Fibroblast of mammary gland (primary cell): ENCODE data around the gene MOB3A.

Source experiments
- DNase-seq: peaks from one replicate; pipeline ENCODE4 v3.0.0-alpha.2; 2010; ENCODE audit warnings: low read depth
- H3K4me3 ChIP-seq: 2 replicates; pipeline ENCODE4 v1.5.1; 2011; ENCODE audit warnings: low read depth, mild to moderate bottlenecking, low read length, moderate library complexity; ENCODE audit not compliant: control insufficient read depth
- TF ChIP-seq, protein P1 (sequence below): conservative IDR thresholded peaks from 2 replicates; pipeline ENCODE4 v1.5.1; 2011; ENCODE audit warnings: low read depth, low read length, inconsistent platforms; ENCODE audit not compliant: control insufficient read depth, insufficient read depth

MOB3A gene

DNA sequence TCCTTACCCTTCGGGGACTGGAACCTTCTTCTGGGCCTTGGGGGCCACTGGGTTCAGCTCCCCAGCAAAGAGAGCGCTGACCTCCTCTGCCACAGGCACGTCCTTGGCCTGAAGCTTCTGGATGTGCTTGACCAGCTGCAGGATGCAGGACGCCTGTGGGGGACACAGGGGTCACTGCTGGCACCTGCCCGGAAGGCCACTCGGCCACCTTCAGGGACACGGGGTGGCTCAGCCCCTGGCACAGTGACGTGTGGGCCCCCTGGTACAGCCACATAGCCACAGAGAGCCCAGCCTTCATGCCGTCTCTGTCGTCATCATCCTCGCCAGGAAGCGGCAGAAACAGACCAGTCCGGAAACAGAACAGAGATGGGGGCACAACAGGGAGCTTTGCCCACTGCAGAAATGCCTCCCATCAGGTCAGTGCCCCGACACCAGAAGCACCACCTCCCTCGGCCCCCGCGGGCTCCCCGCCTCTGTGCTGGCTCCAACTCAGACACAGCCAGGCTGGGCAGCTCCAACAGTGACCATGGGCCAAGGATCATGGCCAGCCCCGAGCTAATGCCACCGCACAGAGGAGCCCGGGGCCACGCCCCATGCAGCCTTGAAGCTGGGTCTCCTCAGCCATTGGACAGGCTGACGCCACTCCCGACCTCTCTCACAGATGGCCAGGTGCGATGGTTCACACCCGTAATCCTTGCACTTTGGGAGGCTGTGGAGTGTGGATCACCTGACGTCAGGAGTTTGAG, 21.3 kb upstream of the MOB3A start:
- no peak for DNase-seq
- H3K4me3 ChIP-seq = no peak overlapping the region
- TF ChIP-seq, protein P1, sequence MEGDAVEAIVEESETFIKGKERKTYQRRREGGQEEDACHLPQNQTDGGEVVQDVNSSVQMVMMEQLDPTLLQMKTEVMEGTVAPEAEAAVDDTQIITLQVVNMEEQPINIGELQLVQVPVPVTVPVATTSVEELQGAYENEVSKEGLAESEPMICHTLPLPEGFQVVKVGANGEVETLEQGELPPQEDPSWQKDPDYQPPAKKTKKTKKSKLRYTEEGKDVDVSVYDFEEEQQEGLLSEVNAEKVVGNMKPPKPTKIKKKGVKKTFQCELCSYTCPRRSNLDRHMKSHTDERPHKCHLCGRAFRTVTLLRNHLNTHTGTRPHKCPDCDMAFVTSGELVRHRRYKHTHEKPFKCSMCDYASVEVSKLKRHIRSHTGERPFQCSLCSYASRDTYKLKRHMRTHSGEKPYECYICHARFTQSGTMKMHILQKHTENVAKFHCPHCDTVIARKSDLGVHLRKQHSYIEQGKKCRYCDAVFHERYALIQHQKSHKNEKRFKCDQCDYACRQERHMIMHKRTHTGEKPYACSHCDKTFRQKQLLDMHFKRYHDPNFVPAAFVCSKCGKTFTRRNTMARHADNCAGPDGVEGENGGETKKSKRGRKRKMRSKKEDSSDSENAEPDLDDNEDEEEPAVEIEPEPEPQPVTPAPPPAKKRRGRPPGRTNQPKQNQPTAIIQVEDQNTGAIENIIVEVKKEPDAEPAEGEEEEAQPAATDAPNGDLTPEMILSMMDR = no peak

DNA sequence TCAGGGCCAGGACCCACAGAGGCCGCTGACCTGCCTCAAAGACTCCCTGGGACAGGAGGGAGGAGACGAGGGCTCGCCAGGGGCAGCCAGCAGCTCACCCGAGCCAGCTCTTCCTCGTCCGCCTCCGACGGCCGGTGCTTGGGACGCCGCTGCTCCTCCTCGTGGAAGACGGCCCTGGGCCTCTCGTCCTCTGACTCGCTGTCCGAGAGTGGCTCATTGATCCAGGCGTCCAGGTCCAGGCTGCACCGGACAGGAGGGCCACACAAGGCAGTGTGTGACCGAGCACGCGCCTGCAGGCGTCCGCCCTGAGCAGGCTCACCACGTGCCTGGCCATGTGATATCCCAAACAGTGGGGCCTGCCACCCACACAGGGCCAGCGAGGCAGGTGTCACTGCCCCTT, 20.4 kb upstream of the MOB3A start:
- TF ChIP-seq, protein P1 = no peak
- no peak overlapping the region for H3K4me3 ChIP-seq

DNA sequence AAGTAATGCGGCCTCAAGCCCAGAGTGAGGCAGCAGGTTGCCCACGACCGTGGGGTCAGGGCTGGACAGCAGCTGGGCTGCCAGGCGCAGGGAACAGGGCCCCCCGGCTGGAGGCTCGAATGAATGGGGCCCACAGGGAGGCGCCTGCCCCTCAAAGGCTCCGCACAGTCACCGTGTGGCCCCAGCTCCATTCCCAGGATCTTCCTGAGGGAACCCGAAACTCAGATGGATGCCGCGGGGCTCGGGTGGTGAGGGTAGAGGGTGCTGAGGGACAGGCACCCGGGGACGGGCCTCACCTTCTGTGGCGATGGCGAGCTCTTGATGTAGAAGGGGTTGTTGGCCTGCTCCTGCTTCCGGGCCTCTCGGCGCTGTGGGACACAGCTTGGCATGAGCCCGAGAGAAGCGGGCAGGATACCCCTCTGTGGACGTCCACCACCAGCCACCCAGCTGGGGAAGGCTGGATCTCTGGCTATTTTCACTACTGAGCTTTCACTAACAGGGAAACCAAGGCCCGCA, 19.8 kb upstream of the MOB3A start:
- H3K4me3 ChIP-seq = no peak overlapping the region
- TF ChIP-seq, protein P1 = no peak
- no peak for DNase-seq

More for the DNA sequence above, 20.4 kb upstream of the MOB3A start:
- DNase-seq = no peak

DNA sequence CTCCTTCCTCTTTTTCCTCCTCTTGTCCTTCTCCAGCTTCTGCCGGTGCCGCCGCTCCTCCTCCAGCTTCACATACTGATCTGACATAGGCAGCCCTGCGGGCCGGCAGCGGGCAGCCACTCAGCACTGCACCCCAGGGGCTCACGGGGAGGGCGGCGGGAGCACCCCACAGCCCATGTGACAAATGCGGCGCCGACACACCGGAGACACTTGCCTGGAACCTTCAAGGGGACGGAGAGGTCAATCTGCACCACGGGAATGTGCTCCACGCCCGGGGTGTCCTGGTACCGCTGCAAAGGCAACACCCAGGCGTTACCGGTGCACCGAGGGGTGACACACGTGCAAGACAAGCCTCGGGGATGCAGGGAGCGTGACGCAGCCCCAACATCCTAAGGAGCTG, 19.2 kb upstream of the MOB3A start:
- DNase-seq = no peak
- TF ChIP-seq, protein P1 = no peak
- H3K4me3 ChIP-seq = no peak overlapping the region

DNA sequence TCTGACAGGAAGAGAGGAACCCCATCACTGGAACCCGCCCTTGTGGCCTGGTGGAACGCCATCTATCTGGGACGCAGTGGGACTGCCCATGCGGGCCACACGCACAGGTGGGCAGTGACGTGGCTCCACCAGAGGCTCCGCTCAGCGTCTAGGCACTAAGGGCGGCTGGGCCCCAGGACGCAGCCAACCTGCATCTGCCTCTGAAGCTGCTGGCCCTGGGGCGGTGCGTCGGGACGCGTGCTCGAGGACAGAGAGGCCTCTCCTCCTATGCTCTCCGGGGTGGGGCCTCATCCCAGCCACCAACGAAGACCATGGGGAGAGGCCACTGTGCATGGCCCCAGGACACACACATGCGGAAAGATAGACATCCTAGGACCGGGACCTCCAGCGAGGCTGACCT, 18.7 kb upstream of the MOB3A start:
- no peak overlapping the region for H3K4me3 ChIP-seq
- TF ChIP-seq, protein P1 = no peak
- DNase-seq = no peak

DNA sequence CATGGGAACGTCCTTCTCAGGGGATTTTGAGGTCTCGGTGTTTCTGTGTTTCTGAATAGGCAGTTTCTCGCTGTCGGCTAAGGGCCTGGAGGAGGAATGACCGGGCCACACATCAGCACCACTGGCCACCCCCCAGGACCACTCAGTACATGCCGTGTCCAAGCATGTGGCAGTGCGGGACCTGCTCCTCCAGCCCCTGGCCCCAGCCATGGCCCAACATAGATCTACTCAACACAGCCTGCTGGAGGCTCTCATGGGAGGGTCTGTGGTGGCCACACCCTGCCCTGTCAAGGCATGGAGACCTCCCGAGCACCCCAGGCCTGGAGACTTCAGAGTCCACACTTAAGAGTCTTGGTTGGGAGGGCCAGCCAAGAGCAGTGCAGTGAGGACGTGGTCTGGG, 18.1 kb upstream of the MOB3A start:
- DNase-seq = no peak
- TF ChIP-seq, protein P1 = no peak

More for the DNA sequence above, 18.1 kb upstream of the MOB3A start:
- no peak overlapping the region for H3K4me3 ChIP-seq
